SJCRH30 (cell line): ENCODE measurements around the gene ORC3. TPM values are rescaled to one million over a fixed set of nuclear protein-coding genes. Genes with fewer than 3 reads are reported as not detected.
"Not testable (repeated sequence)": the region's sequence is repeated elsewhere in the genome, so short reads cannot be mapped to it uniquely, and the experiment has no call there.

Experiments
- DNase-seq, 2 experiments: peaks; one replicate each; pipeline ENCODE4 v3.0.0-alpha.2; 2015 to 2020
- H3K27ac ChIP-seq: fragments of 250-450 bp; sonication (Bioruptor Pico); 2 replicates; pipeline ENCODE4 v1.5.1; 2020; ENCODE audit warnings: mild to moderate bottlenecking, moderate library complexity
- H3K27me3 ChIP-seq: fragments of 250-450 bp; sonication (Bioruptor Pico); 2 replicates; pipeline ENCODE4 v1.5.1; 2020; ENCODE audit warnings: mild to moderate bottlenecking, moderate library complexity
- H3K36me3 ChIP-seq: fragments of 250-450 bp; sonication (Bioruptor Pico); 2 replicates; pipeline ENCODE4 v1.5.1; 2020; ENCODE audit warnings: mild to moderate bottlenecking, moderate library complexity
- H3K4me1 ChIP-seq: fragments of 250-450 bp; sonication (Bioruptor Pico); 2 replicates; pipeline ENCODE4 v1.5.1; 2020; ENCODE audit warnings: mild to moderate bottlenecking, moderate library complexity
- H3K4me3 ChIP-seq: fragments of 250-450 bp; sonication (Bioruptor Pico); 2 replicates; pipeline ENCODE4 v1.5.1; 2020; ENCODE audit warnings: mild to moderate bottlenecking, moderate library complexity
- H3K9me3 ChIP-seq: fragments of 250-450 bp; sonication (Bioruptor Pico); replicated peaks from 2 replicates; pipeline ENCODE4 v1.5.1; 2020; ENCODE audit warnings: mild to moderate bottlenecking, moderate library complexity
- total RNA-seq: library from RNA; depleted of rRNA; stranded (reverse); fragments of >200 nt; shearing (Covaris generic); gene quantifications from 2 replicates; pipeline ENCODE4 v1.2.3, GENCODE V29; 2014

ORC3 gene
- total RNA-seq, 1 experiment from 2014 or later = 64.9 TPM

GRCh38 chr6:87574237-87574804 is 15.6 kb upstream of the ORC3 start:
- Histone ChIP-seq H3K4me3 (no peak overlapping the region), H3K9me3 (no peaks in the 10 kb centered on the region), H3K36me3 (peaks cover 10% of the 10 kb centered on the region), H3K27ac (no peak overlapping the region), H3K4me1 (no peaks in the 10 kb centered on the region), H3K27me3 (no peaks in the 10 kb centered on the region)
- DNase-seq = no peak

- Histone ChIP-seq H3K4me3 (no peak overlapping the region), H3K36me3 (peaks cover 12% of the 10 kb centered on the region; the same call in 1 of the 2 replicates), H3K27ac (no peak overlapping the region), H3K27me3 (no peaks in the 10 kb centered on the region), H3K4me1 (no peaks in the 10 kb centered on the region), H3K9me3 (no peaks in the 10 kb centered on the region)
- no peak for DNase-seq
Measured at GRCh38 chr6:87575423-87575822, 14.5 kb upstream of the ORC3 start.

DNA sequence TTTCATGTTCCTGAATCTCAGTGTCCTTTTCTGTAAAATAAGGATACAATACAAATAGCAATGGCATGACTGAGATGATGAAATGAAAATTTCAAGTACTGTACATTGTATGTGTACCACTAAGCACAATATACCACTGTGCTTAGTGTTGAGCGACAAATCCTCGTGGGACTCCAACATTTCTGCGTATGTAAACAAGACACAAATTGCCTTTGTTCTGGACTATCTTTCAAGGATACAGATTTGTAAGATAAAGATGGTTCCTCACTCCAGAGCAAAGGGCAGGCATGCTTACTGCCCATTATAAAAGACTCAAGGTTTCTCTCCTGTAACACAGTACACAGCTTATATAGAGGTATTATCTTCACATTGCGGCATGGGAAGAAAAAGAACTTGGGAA is 6.1 kb upstream of the ORC3 start:
- H3K9me3 ChIP-seq = no peaks in the 10 kb centered on the region
- H3K36me3 ChIP-seq = peaks cover 26% of the 10 kb centered on the region
- no peak for DNase-seq
- no peak overlapping the region for H3K4me3 ChIP-seq
- H3K4me1 ChIP-seq = 0 out of 2 replicates have a peak, but pooled peaks cover 2% of the 10 kb centered on the region
- H3K27ac ChIP-seq = no peak overlapping the region
- no peaks in the 10 kb centered on the region for H3K27me3 ChIP-seq

DNA sequence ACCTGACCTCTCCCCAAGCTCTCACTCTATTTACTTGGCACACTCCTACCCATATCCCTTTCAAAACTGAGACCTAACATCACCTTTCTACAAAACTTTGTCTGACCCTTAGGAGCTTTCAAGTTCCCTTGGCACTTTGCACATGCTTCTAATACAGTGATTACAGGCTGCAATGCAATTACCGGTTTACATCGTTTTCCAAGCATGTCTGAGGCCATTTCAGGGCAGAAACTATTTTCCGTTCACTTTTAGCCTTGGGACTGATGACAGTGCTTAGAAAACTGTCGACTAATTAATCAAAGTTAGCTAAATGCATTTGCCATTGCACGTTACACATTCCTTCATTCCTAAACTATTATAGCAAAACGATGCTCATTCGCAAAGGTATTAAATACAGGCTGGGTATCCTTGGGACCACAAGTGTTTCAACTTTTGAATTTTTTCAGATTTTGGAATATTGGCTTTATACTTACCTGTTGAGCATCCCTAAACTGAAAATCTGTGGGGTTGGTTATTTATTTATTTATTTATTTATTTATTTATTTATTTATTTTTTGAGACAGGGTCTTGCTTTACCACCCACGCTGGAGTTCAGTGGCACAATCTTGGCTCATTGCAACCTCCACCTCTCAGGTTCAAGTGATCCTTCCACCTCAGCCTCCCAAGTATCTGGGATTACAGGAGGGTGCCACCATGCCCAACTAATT is 3.4 kb upstream of the ORC3 start:
- Histone ChIP-seq H3K4me1 (peaks cover 7% of the 10 kb centered on the region; the same call in 1 of the 2 replicates), H3K36me3 (peaks cover 12% of the 10 kb centered on the region), H3K9me3 (no peaks in the 10 kb centered on the region), H3K27ac (no peak overlapping the region), H3K4me3 (no peak overlapping the region), H3K27me3 (no peaks in the 10 kb centered on the region)
- DNase-seq = no peak

GRCh38 chr6:87588756-87589407 is 1.1 kb upstream of the ORC3 start:
- peaks cover 12% of the 10 kb centered on the region for H3K36me3 ChIP-seq
- peak overlapping the region; percentile 68 for H3K27ac ChIP-seq
- no peaks in the 10 kb centered on the region for H3K9me3 ChIP-seq
- peak overlapping the region; percentile 94 for H3K4me3 ChIP-seq
- peak in 1 of 2 experiments; percentile 3 for DNase-seq
- H3K27me3 ChIP-seq = no peaks in the 10 kb centered on the region
- peaks cover 7% of the 10 kb centered on the region; the same call in 1 of the 2 replicates for H3K4me1 ChIP-seq

DNA sequence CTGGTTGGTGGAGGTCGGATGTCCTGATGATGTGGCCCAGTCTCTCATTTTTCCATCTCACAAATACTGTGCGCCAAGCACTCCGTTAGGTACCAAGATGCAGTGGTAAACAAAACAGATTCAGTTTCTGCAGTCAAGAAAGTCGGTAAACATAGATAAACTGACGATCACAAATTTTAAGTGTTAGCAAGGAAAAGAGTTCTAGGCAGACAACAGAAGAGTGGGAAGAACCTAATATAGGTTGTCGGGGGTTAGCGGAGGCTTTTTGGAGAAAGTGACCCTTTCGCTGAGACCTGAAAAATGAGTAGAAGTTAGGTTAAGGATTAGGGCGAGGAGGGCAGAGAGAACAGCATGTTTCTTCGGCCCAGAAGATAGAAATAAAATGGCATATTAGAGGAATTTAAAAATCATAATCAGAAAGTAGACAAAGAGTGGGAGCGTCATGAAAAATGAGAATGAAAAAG is 514 bp downstream of the ORC3 start:
- peak overlapping the region; percentile 94 for H3K4me3 ChIP-seq
- DNase-seq = peak in 1 of 2 experiments; percentile 4
- peak overlapping the region; percentile 68 for H3K27ac ChIP-seq
- peaks cover 17% of the 10 kb centered on the region for H3K36me3 ChIP-seq
- no peaks in the 10 kb centered on the region for H3K9me3 ChIP-seq
- no peaks in the 10 kb centered on the region for H3K27me3 ChIP-seq
- peaks cover 7% of the 10 kb centered on the region; the same call in 1 of the 2 replicates for H3K4me1 ChIP-seq

- DNase-seq = no peak
- H3K4me1 ChIP-seq = peaks cover 7% of the 10 kb centered on the region; the same call in 1 of the 2 replicates
Measured at GRCh38 chr6:87590990-87591389, 1.1 kb downstream of the ORC3 start.

GRCh38 chr6:87600576-87600975 is 10.6 kb downstream of the ORC3 start:
- H3K4me1 ChIP-seq = no peaks in the 10 kb centered on the region
- no peak overlapping the region for H3K4me3 ChIP-seq
- no peaks in the 10 kb centered on the region for H3K9me3 ChIP-seq
- H3K27ac ChIP-seq = no peak overlapping the region
- no peaks in the 10 kb centered on the region for H3K27me3 ChIP-seq
- DNase-seq = no peak
- peaks cover 7% of the 10 kb centered on the region for H3K36me3 ChIP-seq

More at GRCh38 chr6:87590990-87591389, 1.1 kb downstream of the ORC3 start:
- H3K4me3 ChIP-seq = peak overlapping the region; percentile 94
- no peak overlapping the region for H3K27ac ChIP-seq
- H3K9me3 ChIP-seq = no peaks in the 10 kb centered on the region
- H3K36me3 ChIP-seq = peaks cover 18% of the 10 kb centered on the region
- H3K27me3 ChIP-seq = no peaks in the 10 kb centered on the region

- Histone ChIP-seq H3K27me3 (no peaks in the 10 kb centered on the region), H3K9me3 (no peaks in the 10 kb centered on the region), H3K27ac (no peak overlapping the region), H3K4me1 (no peaks in the 10 kb centered on the region), H3K4me3 (no peak overlapping the region), H3K36me3 (peaks cover 16% of the 10 kb centered on the region)
- peak in 1 of 2 experiments; percentile 4 for DNase-seq
Measured at GRCh38 chr6:87606199-87606598, 16.3 kb downstream of the ORC3 start.

DNA sequence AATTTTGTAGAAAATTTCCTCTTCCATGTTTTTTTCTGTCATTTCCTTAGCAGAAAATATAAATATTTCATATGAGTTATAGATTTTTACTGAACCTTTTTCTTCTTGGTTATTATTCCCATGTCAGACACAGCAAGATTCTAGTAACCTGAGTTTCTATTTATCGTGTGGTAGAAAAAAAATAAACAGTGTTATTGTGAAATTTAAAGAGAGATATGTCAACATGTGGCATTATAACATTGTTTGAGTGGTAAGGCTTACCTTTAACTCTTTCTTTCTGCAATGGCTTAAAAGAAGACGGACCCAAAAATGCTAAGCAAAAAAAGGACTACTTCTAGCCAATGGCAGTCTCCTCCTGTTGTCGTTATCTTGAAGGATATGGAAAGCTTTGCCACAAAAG is 18.9 kb downstream of the ORC3 start:
- no peaks in the 10 kb centered on the region for H3K9me3 ChIP-seq
- peaks cover 33% of the 10 kb centered on the region for H3K36me3 ChIP-seq
- H3K4me1 ChIP-seq = no peaks in the 10 kb centered on the region
- no peaks in the 10 kb centered on the region for H3K27me3 ChIP-seq
- no peak for DNase-seq
- H3K4me3 ChIP-seq = no peak overlapping the region
- H3K27ac ChIP-seq = no peak overlapping the region

GRCh38 chr6:87613018-87613417 is 23.1 kb downstream of the ORC3 start:
- H3K27me3 ChIP-seq, H3K4me3 ChIP-seq, H3K4me1 ChIP-seq, H3K27ac ChIP-seq, DNase-seq, H3K9me3 ChIP-seq: not testable (repeated sequence)
- H3K36me3 ChIP-seq = peaks cover 25% of the 10 kb centered on the region

DNA sequence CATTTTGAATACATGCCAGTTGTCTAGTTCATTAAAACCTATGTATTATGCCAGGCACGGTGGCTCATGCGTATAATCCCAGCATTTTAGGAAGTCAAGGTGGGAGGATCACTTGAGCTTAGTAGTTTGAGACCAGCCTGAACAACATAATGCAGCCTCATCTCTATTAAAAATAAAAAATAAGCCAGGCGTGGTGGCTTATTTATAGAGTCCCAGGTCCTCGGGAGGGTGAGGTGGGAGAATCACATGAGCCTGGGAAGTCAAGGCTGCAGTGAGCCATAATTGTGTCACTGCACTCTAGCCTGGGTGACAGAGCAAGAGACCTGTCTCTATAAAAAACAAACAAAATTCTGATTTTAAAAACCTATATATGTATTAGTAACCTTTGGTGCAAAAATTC is 27.5 kb downstream of the ORC3 start:
- H3K36me3 ChIP-seq = peaks cover 15% of the 10 kb centered on the region
- H3K4me1 ChIP-seq = no peaks in the 10 kb centered on the region
- no peak overlapping the region for H3K27ac ChIP-seq
- H3K27me3 ChIP-seq = no peaks in the 10 kb centered on the region
- no peak for DNase-seq
- H3K4me3 ChIP-seq = no peak overlapping the region
- no peaks in the 10 kb centered on the region for H3K9me3 ChIP-seq

- Histone ChIP-seq H3K36me3 (peaks cover 7% of the 10 kb centered on the region), H3K4me3 (no peak overlapping the region), H3K4me1 (no peaks in the 10 kb centered on the region), H3K27ac (no peak overlapping the region), H3K9me3 (no peaks in the 10 kb centered on the region), H3K27me3 (no peaks in the 10 kb centered on the region)
- DNase-seq = no peak
Measured at GRCh38 chr6:87618531-87618930, 28.6 kb downstream of the ORC3 start.

- no peaks in the 10 kb centered on the region for H3K27me3 ChIP-seq
- H3K4me1 ChIP-seq = no peaks in the 10 kb centered on the region
- H3K36me3 ChIP-seq = peaks cover 3% of the 10 kb centered on the region; the same call in 1 of the 2 replicates
- no peak overlapping the region for H3K27ac ChIP-seq
- H3K4me3 ChIP-seq = no peak overlapping the region
- H3K9me3 ChIP-seq = no peaks in the 10 kb centered on the region; the same call in 1 of the 2 replicates
- DNase-seq = no peak
Measured at GRCh38 chr6:87623248-87623647, 33.3 kb downstream of the ORC3 start.

DNA sequence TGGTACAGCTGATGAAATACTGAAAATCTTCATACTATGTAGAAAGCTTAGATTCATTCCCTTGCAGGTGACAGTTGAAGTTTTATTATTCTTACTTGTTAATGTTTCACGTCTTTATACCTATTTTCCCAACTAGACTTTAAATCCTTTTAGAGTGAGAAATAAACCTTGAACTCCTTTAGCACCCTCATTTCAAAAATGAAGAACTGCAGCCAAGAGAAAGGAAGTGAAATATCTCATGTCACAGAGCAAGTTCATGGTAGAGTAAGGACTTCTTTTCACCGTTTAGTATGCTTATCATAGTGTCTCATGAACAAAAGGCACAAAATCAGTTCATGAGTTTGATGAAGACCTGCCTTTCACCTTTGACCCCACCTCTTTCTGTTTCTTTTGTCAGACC is 38.5 kb downstream of the ORC3 start:
- no peak for DNase-seq
- no peaks in the 10 kb centered on the region for H3K27me3 ChIP-seq
- no peaks in the 10 kb centered on the region for H3K4me1 ChIP-seq
- no peak overlapping the region for H3K27ac ChIP-seq
- H3K36me3 ChIP-seq = peaks cover 11% of the 10 kb centered on the region
- no peak overlapping the region for H3K4me3 ChIP-seq
- no peaks in the 10 kb centered on the region; the same call in 1 of the 2 replicates for H3K9me3 ChIP-seq
